Measurements from ENCODE around the gene ZNF782. TPM values are rescaled to one million over a fixed set of nuclear protein-coding genes. Genes with fewer than 3 reads are reported as not detected.
A peak's percentile ranks its signal among the peaks of the same experiment; 100 is the strongest.

The ZNF782 gene
- total RNA-seq, 1 donor from 2014 or later, result 6.4 TPM

- no peaks in the 10 kb centered on the region for H3K9me3 ChIP-seq
- no peaks in the 10 kb centered on the region for H3K36me3 ChIP-seq
- H3K27ac ChIP-seq, result no peak overlapping the region
- intact Hi-C loops (cut with DNase I), result loop anchor here (5.0 kb wide), 1 partner anchor 544 kb away; no protein-coding TSS in a partner anchor
- peaks cover 13% of the 10 kb centered on the region for H3K4me1 ChIP-seq
- no peaks in the 10 kb centered on the region for H3K27me3 ChIP-seq (ENCODE audit: low read depth)
- ATAC-seq (peak in 1 of 2 donors; percentile 25), DNase-seq (no peak)
- no peak overlapping the region for H3K4me3 ChIP-seq
- TF ChIP-seq CTCF (IDR thresholded peaks at IDR 0.05), result no peak
Measured at GRCh38 chr9:96858018-96858573, 3.8 kb upstream of the ZNF782 start.

- Histone ChIP-seq H3K4me1 (peaks cover 27% of the 10 kb centered on the region), H3K36me3 (no peaks in the 10 kb centered on the region), H3K4me3 (no peak overlapping the region), H3K27me3 (ENCODE audit: low read depth) (no peaks in the 10 kb centered on the region), H3K9me3 (no peaks in the 10 kb centered on the region), H3K27ac (no peak overlapping the region)
- TF ChIP-seq CTCF (IDR thresholded peaks at IDR 0.05), result peak; percentile 93
- ATAC-seq, result peak; percentile 74 to 81
- intact Hi-C loops (cut with DNase I), result loop anchor here (5.0 kb wide), 1 partner anchor 546 kb away; no protein-coding TSS in a partner anchor
- DNase-seq, result peak; percentile 65
Measured at GRCh38 chr9:96856363-96857286, 2.3 kb upstream of the ZNF782 start.

GRCh38 chr9:96854651-96855273, 448 bp upstream of the ZNF782 start:
- ATAC-seq, result no peak
- Histone ChIP-seq H3K27me3 (ENCODE audit: low read depth) (no peaks in the 10 kb centered on the region), H3K9me3 (no peaks in the 10 kb centered on the region), H3K4me3 (peak overlapping the region; percentile 81), H3K27ac (no peak overlapping the region), H3K36me3 (no peaks in the 10 kb centered on the region), H3K4me1 (peaks cover 29% of the 10 kb centered on the region)
- DNase-seq, result no peak
- intact Hi-C loops (cut with DNase I), result loop anchor here (5.0 kb wide), 1 partner anchor 548 kb away; no protein-coding TSS in a partner anchor
- no peak for TF ChIP-seq CTCF (IDR thresholded peaks at IDR 0.05)

- intact Hi-C loops (cut with DNase I), result no loop called here
Measured at GRCh38 chr9:96852676-96853075, 1.6 kb downstream of the ZNF782 start.

More at GRCh38 chr9:96852676-96853075, 1.6 kb downstream of the ZNF782 start:
- Histone ChIP-seq H3K27ac (no peak overlapping the region), H3K4me1 (peaks cover 29% of the 10 kb centered on the region), H3K9me3 (no peaks in the 10 kb centered on the region), H3K4me3 (peak overlapping the region; percentile 81), H3K27me3 (ENCODE audit: low read depth) (no peaks in the 10 kb centered on the region), H3K36me3 (no peaks in the 10 kb centered on the region)
- DNase-seq, result no peak
- no peak for ATAC-seq
- TF ChIP-seq CTCF (IDR thresholded peaks at IDR 0.05), result no peak

Data from lower lobe of right lung (tissue), 2 donors.